Right lobe of liver (tissue), 6 donors: ENCODE data around the gene KBTBD7. TPM values are rescaled to one million over a fixed set of nuclear protein-coding genes. Genes with fewer than 3 reads are reported as not detected.

Experiments used
- ATAC-seq, 4 donors: fragments of 200-7000 bp; cut with Tn5 transposase; one replicate each; pipeline ENCODE4 v1.9.1; 2020; ENCODE audit warnings: mild to moderate bottlenecking in 4 of 4, moderate library complexity in 4 of 4
- DNase-seq, 3 donors: peaks; one replicate each; pipeline ENCODE4 v3.0.0-alpha.2; 2020
- H3K27ac ChIP-seq, 3 donors: fragments of 200-600 bp; one replicate each; pipeline ENCODE4 v1.8.0; 2022
- H3K27me3 ChIP-seq, 2 donors: fragments of 200-600 bp; one replicate each; pipeline ENCODE4 v1.8.0; 2022
- H3K36me3 ChIP-seq, 4 donors: fragments of 200-600 bp; sonication (generic) in 1 of 4; one replicate each; pipeline versions ENCODE4 v1.5.1 to v1.8.0; 2017 to 2022; ENCODE audit warnings: control low read depth in 1 of 4
- H3K4me1 ChIP-seq, 4 donors: fragments of 200-600 bp; sonication (generic) in 1 of 4; one replicate each; pipeline versions ENCODE4 v1.5.1 to v1.8.0; 2017 to 2022; ENCODE audit warnings: control low read depth in 1 of 4
- H3K4me3 ChIP-seq, 3 donors: fragments of 200-600 bp; one replicate each; pipeline ENCODE4 v1.8.0; 2022
- H3K9me3 ChIP-seq, 4 donors: fragments of 200-600 bp; sonication (generic) in 1 of 4; one replicate each; pipeline versions ENCODE4 v1.5.1 to v1.8.0; 2017 to 2022; ENCODE audit warnings: control low read depth in 1 of 4
- POLR2A ChIP-seq: fragments of 450-650 bp; IDR thresholded peaks from one replicate; pipeline ENCODE4 v1.6.1; 2017; ENCODE audit warnings: antibody characterized with exemption, mild to moderate bottlenecking
- WGBS: methylation state at CpG from one replicate; pipeline ENCODE4 v1.1.6; 2018; ENCODE audit warnings: low coverage, low lambda C conversion rate; ENCODE audit not compliant: insufficient coverage; ENCODE audit errors: missing lambda C conversion rate; 5-methylcytosine and 5-hydroxymethylcytosine counted together
- intact Hi-C, 2 donors: fragments of 100-400 bp; cut with DNase I; formaldehyde crosslinking; loops; one replicate each; pipeline versions ENCODE4 v1.11.2 to v1.14.1; 2022
- total RNA-seq, 6 experiments: library from RNA; depleted of rRNA in 2 of 6; stranded (reverse); fragments of >200 nt in 2 of 6; fragmentation: NEBNext Ultra II Directional in 3 of 6; extraction: Animal tissue kit (Norgen Biotek cat#: 25700) in 3 of 6; gene quantifications; one replicate each; pipeline versions ENCODE4 v1.1.0 to v1.2.4, GENCODE V29; 2016 to 2023
- TF ChIP-seq, protein P1 (sequence below), 4 donors: fragments of 200-600 bp in 3 of 4; fragments of 450-650 bp in 1 of 4; IDR thresholded peaks; one replicate each; pipeline versions ENCODE4 v1.5.1 to v1.8.0; 2016 to 2022; ENCODE audit warnings: antibody characterized with exemption in 4 of 4, mild to moderate bottlenecking in 2 of 4
- donor health status: DM: no; HTN: yes; CAD: no.
- donor health status: DM: no; HTN: no; CAD: no.
- donor health status: DM: no; HTN: no; CAD: no.
- donor health status: DM: no; HTN: yes; CAD: no.
- donor health status: DM: no; HTN: yes; CAD: no.

Gene KBTBD7
- total RNA-seq, 6 experiments from 2014 or later: 3.0 to 6.7 (median 5.5) TPM

DNA sequence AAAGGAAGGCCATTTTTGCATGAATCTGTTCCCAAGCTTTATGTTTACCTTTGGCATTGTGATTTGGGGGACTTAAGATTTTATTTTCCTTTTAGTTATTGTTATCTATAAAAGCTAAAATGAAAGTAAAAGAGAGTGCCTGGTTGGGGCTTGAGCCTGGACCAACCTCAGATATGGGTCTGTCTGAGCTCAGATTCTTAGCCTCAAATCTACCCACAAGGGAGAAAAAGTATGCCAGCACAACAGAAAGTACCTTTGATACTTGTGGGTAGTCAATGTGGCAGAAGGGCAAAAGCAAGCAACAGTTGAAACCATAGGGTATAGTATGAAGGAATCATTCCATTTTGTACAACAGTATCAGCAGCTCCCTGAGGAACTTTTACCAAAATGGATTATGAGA is 35.2 kb downstream of the KBTBD7 start:
- DNase-seq: no peak
- H3K27me3 ChIP-seq: no peaks in the 10 kb centered on the region
- intact Hi-C loops: no loop called here
- no peaks in the 10 kb centered on the region for H3K36me3 ChIP-seq
- no peaks in the 10 kb centered on the region for H3K4me1 ChIP-seq
- H3K27ac ChIP-seq: no peak overlapping the region
- no peak for TF ChIP-seq POLR2A
- TF ChIP-seq, protein P1, sequence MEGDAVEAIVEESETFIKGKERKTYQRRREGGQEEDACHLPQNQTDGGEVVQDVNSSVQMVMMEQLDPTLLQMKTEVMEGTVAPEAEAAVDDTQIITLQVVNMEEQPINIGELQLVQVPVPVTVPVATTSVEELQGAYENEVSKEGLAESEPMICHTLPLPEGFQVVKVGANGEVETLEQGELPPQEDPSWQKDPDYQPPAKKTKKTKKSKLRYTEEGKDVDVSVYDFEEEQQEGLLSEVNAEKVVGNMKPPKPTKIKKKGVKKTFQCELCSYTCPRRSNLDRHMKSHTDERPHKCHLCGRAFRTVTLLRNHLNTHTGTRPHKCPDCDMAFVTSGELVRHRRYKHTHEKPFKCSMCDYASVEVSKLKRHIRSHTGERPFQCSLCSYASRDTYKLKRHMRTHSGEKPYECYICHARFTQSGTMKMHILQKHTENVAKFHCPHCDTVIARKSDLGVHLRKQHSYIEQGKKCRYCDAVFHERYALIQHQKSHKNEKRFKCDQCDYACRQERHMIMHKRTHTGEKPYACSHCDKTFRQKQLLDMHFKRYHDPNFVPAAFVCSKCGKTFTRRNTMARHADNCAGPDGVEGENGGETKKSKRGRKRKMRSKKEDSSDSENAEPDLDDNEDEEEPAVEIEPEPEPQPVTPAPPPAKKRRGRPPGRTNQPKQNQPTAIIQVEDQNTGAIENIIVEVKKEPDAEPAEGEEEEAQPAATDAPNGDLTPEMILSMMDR (IDR thresholded peaks at IDR 0.05): no peak
- ATAC-seq: no peak
- H3K4me3 ChIP-seq: no peak overlapping the region
- H3K9me3 ChIP-seq: no peaks in the 10 kb centered on the region

DNA sequence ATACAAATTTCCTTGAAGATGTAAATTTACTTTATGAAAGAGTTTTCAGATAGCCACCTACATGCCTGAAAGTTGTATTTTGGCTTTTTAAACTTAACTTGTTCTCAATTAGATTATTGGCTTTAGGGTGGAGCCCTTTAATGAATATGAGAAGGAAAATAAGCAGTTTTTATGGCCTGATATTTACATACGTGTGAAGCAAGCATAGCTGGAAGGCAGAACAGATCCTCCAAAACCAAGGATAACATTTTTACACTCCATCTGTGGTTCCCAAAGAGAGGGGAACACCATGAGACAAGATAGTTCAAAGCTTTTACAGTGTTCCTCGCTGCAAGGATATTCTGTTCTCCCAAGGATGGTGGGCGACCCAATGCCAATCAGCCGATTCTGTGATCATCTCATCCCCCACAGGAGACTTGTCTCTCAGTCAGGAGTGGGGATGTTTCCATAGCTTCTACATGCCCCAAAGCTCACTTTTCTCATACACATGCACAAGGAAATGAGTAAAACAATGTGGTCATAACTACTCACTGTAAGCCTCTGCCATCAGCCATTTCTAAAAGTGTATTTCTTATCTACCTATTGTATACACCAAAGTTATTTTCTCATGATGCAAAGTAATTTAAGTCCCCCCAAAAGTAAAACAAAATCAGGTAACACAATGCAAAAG is 37.2 kb downstream of the KBTBD7 start:
- Histone ChIP-seq H3K4me1 (no peaks in the 10 kb centered on the region), H3K4me3 (no peak overlapping the region), H3K27me3 (no peaks in the 10 kb centered on the region), H3K36me3 (no peaks in the 10 kb centered on the region), H3K9me3 (no peaks in the 10 kb centered on the region), H3K27ac (no peak overlapping the region)
- ATAC-seq (no peak), DNase-seq (no peak)
- no peak for TF ChIP-seq POLR2A
- TF ChIP-seq, protein P1 (IDR thresholded peaks at IDR 0.05): no peak
- intact Hi-C loops: no loop called here
- 97% methylated on average over 4 of the region's 4 CpGs for WGBS

DNA sequence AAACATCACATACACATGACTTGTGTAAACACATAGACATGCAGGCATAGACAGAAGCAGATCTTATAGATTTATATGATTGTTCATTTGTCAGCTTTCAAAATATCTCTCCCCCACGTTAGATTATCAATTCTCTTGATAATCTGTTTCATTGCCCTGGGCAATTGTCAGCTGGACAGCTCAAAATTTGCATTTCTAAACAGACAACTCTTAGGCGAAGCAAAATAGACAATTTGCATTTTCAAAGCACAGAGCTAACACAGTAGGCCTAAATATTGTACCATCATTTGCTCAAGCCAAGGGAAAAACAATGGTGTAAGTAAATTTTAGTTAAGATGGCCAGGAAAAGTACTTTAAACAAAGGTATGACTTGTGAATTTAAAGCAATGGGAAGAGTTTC is 37.7 kb downstream of the KBTBD7 start:
- DNase-seq: no peak
- H3K9me3 ChIP-seq: no peaks in the 10 kb centered on the region
- intact Hi-C loops: no loop called here
- H3K27ac ChIP-seq: no peak overlapping the region
- no peaks in the 10 kb centered on the region for H3K4me1 ChIP-seq
- H3K4me3 ChIP-seq: no peak overlapping the region
- no peaks in the 10 kb centered on the region for H3K36me3 ChIP-seq
- no peaks in the 10 kb centered on the region for H3K27me3 ChIP-seq
- no peak for ATAC-seq
- WGBS: 69% methylated on average over 2 of the region's 2 CpGs
- TF ChIP-seq, protein P1 (IDR thresholded peaks at IDR 0.05): no peak
- no peak for TF ChIP-seq POLR2A

DNA sequence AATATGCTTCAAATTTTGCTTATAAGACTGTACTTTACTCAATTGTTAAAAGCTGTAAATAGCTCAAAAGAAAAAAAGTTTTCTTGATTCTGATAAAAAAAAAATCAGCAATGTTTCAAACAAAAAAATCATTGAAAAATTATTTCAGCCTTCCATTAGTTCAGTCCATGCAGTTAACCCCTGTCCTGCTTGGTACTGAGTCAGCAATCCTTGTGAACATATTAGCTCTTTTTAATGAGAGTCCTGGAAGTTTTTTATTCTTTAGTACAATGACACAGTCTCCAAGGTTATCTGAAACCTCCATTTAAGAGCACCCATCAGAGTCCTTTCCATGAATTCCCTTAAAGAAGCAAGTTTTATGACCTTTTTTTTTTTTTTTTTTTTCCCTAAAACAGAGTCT is 40.3 kb downstream of the KBTBD7 start:
- H3K27me3 ChIP-seq: no peaks in the 10 kb centered on the region
- H3K4me1 ChIP-seq: no peaks in the 10 kb centered on the region
- DNase-seq (no peak), ATAC-seq (no peak)
- intact Hi-C loops: no loop called here
- no peak overlapping the region for H3K4me3 ChIP-seq
- no peak overlapping the region for H3K27ac ChIP-seq
- no peaks in the 10 kb centered on the region for H3K36me3 ChIP-seq
- TF ChIP-seq POLR2A: no peak
- TF ChIP-seq, protein P1 (IDR thresholded peaks at IDR 0.05): no peak
- H3K9me3 ChIP-seq: peaks cover 0 to 9% (median 3%) of the 10 kb centered on the region in 4 donors

DNA sequence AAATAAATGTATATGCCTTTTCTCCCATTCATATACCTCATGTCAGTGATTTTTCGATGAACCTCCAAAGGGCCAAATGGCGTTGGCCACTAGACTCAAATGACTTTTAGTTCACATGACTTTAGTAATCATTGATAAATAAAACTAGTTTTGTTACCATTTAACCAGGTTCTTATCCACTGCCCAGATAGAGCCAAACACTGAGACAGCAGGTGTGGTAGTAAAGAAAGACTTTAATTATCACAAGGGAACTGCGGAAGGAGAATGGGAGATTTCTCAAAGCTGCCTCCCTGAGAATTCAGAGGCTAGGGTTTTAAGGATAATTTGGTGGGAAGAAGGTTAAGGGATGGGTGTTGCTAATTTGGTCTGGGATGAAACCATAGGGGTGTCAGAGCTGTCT is 42.4 kb downstream of the KBTBD7 start:
- Histone ChIP-seq H3K4me3 (no peak overlapping the region), H3K4me1 (no peaks in the 10 kb centered on the region), H3K36me3 (no peaks in the 10 kb centered on the region), H3K27me3 (no peaks in the 10 kb centered on the region), H3K27ac (no peak overlapping the region), H3K9me3 (peaks cover 0 to 10% (median 4%) of the 10 kb centered on the region in 4 donors)
- ATAC-seq (no peak), DNase-seq (no peak)
- WGBS: 92% methylated on average over 3 of the region's 3 CpGs
- no peak for TF ChIP-seq POLR2A
- intact Hi-C loops: no loop called here
